Vagina (tissue), 2 donors: ENCODE results near the gene TSHR. TPM values are rescaled to one million over a fixed set of nuclear protein-coding genes. Genes with fewer than 3 reads are reported as not detected.

Source experiments
- DNase-seq, 2 donors: peaks; one replicate each; pipeline ENCODE4 v3.0.0-alpha.2; 2017; ENCODE audit errors: extremely low spot score in 2 of 2
- H3K27ac ChIP-seq: fragments of 200-600 bp; sonication (generic); one replicate; pipeline ENCODE4 v1.5.1; 2019
- H3K27me3 ChIP-seq: fragments of 200-600 bp; sonication (generic); one replicate; pipeline ENCODE4 v1.5.1; 2019
- H3K36me3 ChIP-seq, 2 donors: fragments of 200-600 bp; sonication (generic); one replicate each; pipeline ENCODE4 v1.5.1; 2017 to 2019
- H3K4me1 ChIP-seq: fragments of 200-600 bp; sonication (generic); one replicate; pipeline ENCODE4 v1.5.1; 2019
- H3K4me3 ChIP-seq, 2 donors: fragments of 200-600 bp; sonication (generic); 1 replicate in 1 of 2; 2 replicates in 1 of 2; pipeline ENCODE4 v1.5.1; 2016 to 2019
- H3K9me3 ChIP-seq: fragments of 200-600 bp; sonication (generic); one replicate; pipeline ENCODE4 v1.5.1; 2019
- POLR2A ChIP-seq, 2 donors: fragments of 450-650 bp; IDR thresholded peaks; one replicate each; pipeline ENCODE4 v1.6.1; 2017; ENCODE audit warnings: antibody characterized with exemption in 2 of 2, mild to moderate bottlenecking in 2 of 2, moderate library complexity in 2 of 2
- POLR2AphosphoS5 ChIP-seq, 2 donors: sonication (generic); formaldehyde crosslinking; IDR thresholded peaks; one replicate each; pipeline ENCODE4 v1.9.0; 2017; ENCODE audit warnings: antibody characterized with exemption in 2 of 2, mild to moderate bottlenecking in 2 of 2, low read depth in 1 of 2; ENCODE audit not compliant: insufficient read depth in 1 of 2
- intact Hi-C: fragments of 100-400 bp; cut with DNase I; formaldehyde crosslinking; loops from one replicate; pipeline ENCODE4 v1.15.1; 2023
- total RNA-seq: library from RNA; depleted of rRNA; stranded (reverse); fragments of >200 nt; gene quantifications from one replicate; pipeline ENCODE4 v1.2.3, GENCODE V29; 2016
- TF ChIP-seq, protein P1 (sequence below), 3 experiments: fragments of 450-650 bp in 2 of 3; fragments of 200-600 bp in 1 of 3; sonication (generic) in 1 of 3; IDR thresholded peaks; one replicate each; pipeline ENCODE4 v1.5.1; 2017 to 2019; ENCODE audit warnings: antibody characterized with exemption in 3 of 3, mild to moderate bottlenecking in 2 of 3, moderate library complexity in 2 of 3

TSHR gene
- total RNA-seq, 1 donor from 2014 or later, result not detected

DNA sequence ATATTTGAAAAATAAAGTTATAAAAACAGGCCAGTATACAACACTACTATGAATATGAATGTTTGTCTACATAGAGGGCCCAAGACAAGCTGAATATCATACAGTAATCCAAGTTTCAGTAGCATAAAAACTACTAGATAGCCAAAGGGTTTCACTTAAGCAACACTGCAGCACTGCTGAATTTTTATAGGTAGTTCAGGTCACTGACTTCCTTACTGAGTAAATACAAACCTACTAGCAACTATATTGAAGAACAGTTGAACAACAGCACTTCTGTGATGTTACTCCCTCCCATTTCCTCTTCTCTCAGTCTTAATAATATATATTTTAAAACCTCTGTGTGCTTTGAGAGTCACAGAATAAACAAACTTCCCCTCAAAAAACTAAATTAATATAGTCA lies 222.6 kb downstream of the TSHR start:
- TF ChIP-seq, protein P1, sequence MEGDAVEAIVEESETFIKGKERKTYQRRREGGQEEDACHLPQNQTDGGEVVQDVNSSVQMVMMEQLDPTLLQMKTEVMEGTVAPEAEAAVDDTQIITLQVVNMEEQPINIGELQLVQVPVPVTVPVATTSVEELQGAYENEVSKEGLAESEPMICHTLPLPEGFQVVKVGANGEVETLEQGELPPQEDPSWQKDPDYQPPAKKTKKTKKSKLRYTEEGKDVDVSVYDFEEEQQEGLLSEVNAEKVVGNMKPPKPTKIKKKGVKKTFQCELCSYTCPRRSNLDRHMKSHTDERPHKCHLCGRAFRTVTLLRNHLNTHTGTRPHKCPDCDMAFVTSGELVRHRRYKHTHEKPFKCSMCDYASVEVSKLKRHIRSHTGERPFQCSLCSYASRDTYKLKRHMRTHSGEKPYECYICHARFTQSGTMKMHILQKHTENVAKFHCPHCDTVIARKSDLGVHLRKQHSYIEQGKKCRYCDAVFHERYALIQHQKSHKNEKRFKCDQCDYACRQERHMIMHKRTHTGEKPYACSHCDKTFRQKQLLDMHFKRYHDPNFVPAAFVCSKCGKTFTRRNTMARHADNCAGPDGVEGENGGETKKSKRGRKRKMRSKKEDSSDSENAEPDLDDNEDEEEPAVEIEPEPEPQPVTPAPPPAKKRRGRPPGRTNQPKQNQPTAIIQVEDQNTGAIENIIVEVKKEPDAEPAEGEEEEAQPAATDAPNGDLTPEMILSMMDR (IDR thresholded peaks at IDR 0.05), result no peak
- TF ChIP-seq POLR2AphosphoS5 (IDR thresholded peaks at IDR 0.05; ENCODE audit: insufficient read depth in 1 of 2, low read depth in 1 of 2) (no peak), POLR2A (IDR thresholded peaks at IDR 0.05) (no peak)
- no peaks in the 10 kb centered on the region for H3K27me3 ChIP-seq
- peak overlapping the region; percentile 2 for H3K27ac ChIP-seq
- no peak for DNase-seq
- intact Hi-C loops, result loop anchor here (10.0 kb wide), 1 partner anchor 183 kb away; no protein-coding TSS in a partner anchor
- H3K36me3 ChIP-seq, result peaks cover 0 to 13% of the 10 kb centered on the region in 2 donors
- no peaks in the 10 kb centered on the region for H3K9me3 ChIP-seq
- no peak overlapping the region for H3K4me3 ChIP-seq
- peaks cover 13% of the 10 kb centered on the region for H3K4me1 ChIP-seq

DNA sequence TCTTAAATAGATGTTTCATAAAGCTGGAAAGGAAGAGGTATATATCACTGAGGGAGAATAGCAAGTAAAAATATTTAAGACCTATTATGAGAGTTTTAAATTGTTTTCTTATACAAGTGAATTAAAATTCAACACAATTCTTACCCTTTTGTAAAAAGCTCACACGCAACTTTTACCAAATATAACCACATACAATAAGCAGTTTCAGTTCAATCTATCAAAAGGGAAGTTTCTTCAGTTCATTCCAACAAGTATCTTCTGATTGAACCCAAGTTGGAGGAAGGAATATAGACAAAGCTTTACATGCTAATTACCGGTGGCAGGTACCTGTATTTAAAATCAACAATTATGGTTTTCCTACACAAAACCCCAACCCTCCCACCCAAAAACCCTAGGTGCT lies 224.2 kb downstream of the TSHR start:
- Histone ChIP-seq H3K9me3 (no peaks in the 10 kb centered on the region), H3K27me3 (no peaks in the 10 kb centered on the region), H3K36me3 (peaks cover 0 to 14% of the 10 kb centered on the region in 2 donors), H3K4me1 (peaks cover 23% of the 10 kb centered on the region), H3K4me3 (no peak overlapping the region), H3K27ac (no peak overlapping the region)
- TF ChIP-seq POLR2A (IDR thresholded peaks at IDR 0.05), result no peak
- TF ChIP-seq, protein P1 (IDR thresholded peaks at IDR 0.05), result no peak
- TF ChIP-seq POLR2AphosphoS5 (IDR thresholded peaks at IDR 0.05; ENCODE audit: insufficient read depth in 1 of 2, low read depth in 1 of 2), result no peak
- no peak for DNase-seq
- intact Hi-C loops, result loop anchor here (10.0 kb wide), 1 partner anchor 185 kb away; no protein-coding TSS in a partner anchor

DNA sequence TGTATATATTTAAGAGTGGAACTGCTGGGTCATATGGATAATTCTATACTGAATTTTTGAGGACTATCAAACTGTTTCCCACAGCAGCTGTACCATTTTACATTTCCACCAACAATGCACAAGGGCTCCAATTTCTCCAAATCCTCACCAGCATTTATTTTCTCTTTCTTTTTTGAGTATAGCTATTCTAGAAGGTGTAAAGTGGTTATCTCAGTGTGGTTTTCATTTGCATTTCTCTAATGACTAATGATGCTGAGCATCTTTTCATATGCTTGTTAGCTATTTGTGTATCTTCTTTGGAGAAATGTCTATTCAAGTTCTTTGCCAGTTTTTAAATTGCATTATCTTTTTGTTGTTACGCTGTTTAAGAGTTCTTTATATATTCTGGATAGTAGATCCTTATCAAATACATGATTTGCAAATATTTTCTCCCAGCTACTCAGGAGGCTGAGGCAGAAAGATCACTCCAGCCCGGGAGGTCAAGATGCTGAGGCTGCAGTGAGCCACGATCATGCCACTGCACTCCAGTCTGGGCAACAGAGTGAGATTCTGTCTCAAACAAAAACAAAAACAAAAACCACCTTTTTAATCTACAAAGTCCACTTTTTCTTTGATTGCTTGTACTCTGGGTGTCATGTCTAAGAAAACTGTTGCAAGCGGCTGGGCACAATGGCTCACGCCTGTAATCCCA lies 232.6 kb downstream of the TSHR start:
- Histone ChIP-seq H3K36me3 (peaks cover 0 to 35% of the 10 kb centered on the region in 2 donors), H3K9me3 (no peaks in the 10 kb centered on the region), H3K4me3 (no peak overlapping the region), H3K27me3 (no peaks in the 10 kb centered on the region), H3K27ac (no peak overlapping the region), H3K4me1 (peaks cover 11% of the 10 kb centered on the region)
- intact Hi-C loops, result no loop called here
- TF ChIP-seq POLR2AphosphoS5 (IDR thresholded peaks at IDR 0.05; ENCODE audit: insufficient read depth in 1 of 2, low read depth in 1 of 2), result no peak
- TF ChIP-seq, protein P1 (IDR thresholded peaks at IDR 0.05), result no peak
- TF ChIP-seq POLR2A (IDR thresholded peaks at IDR 0.05), result no peak
- no peak for DNase-seq

DNA sequence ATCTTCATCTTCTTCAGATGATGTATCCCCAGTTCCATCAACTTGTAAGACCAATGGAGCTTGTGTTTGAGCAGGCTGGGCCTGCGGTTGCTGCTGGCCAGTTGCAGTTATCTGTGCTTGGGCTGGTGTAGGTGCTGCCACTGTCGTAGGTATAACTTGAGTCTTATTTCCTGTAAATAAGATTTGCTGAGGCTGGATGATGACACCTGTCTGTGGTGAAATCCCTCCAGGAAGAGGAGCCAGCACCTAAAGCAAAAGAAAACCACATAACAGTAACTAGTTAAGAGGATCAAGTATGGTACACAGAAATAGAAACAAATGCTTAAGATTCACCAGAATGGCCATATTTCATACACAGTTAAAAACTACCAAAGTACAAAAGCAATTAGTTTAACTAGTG lies 237.2 kb downstream of the TSHR start:
- TF ChIP-seq, protein P1 (IDR thresholded peaks at IDR 0.05), result no peak
- no peak for TF ChIP-seq POLR2AphosphoS5 (IDR thresholded peaks at IDR 0.05; ENCODE audit: insufficient read depth in 1 of 2, low read depth in 1 of 2)
- no peak for TF ChIP-seq POLR2A (IDR thresholded peaks at IDR 0.05)
- DNase-seq, result no peak
- H3K36me3 ChIP-seq, result peaks cover 0 to 55% of the 10 kb centered on the region in 2 donors

More for the DNA sequence above, 237.2 kb downstream of the TSHR start:
- Histone ChIP-seq H3K27me3 (no peaks in the 10 kb centered on the region), H3K27ac (no peak overlapping the region), H3K4me3 (no peak overlapping the region), H3K4me1 (no peaks in the 10 kb centered on the region), H3K9me3 (no peaks in the 10 kb centered on the region)
- intact Hi-C loops, result no loop called here
